ENCODE data around the gene AFF1.

The AFF1 gene

GRCh38 chr4:87087015-87087414 is 152.2 kb downstream of the AFF1 start:
- no peak for DNase-seq

GRCh38 chr4:87087420-87087819 is 152.6 kb downstream of the AFF1 start:
- no peak for DNase-seq

GRCh38 chr4:87088186-87088585 is 153.4 kb downstream of the AFF1 start:
- DNase-seq, result no peak

DNA sequence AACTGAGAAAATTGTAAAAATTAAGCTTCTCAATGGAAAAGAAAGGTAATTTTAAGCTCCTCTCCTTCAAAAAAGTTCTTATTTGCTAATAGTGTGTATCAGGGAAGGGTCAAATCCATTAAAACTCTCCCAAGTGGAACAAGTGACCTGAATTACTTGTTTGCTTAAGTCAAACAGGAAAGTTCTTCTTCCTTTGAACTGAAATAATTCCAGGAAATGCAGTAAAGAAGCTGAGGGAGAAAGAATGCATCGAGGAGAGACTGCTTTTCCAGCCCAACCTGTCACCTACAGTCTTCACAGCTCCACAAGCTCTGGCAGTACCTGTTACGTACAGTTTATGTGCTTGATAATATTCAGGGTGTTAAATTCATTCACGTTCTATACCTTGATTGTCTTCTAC is 154.6 kb downstream of the AFF1 start:
- DNase-seq, result no peak

GRCh38 chr4:87090305-87090704 is 155.5 kb downstream of the AFF1 start:
- no peak for DNase-seq

GRCh38 chr4:87092389-87093141 is 157.8 kb downstream of the AFF1 start:
- DNase-seq, result peak; percentile 22

- peak; percentile 41 for DNase-seq
Measured at GRCh38 chr4:87093443-87094123, 158.8 kb downstream of the AFF1 start.

- no peak for DNase-seq
Measured at GRCh38 chr4:87097075-87097474, 162.3 kb downstream of the AFF1 start.

- no peak for DNase-seq
Measured at GRCh38 chr4:87100168-87100567, 165.4 kb downstream of the AFF1 start.

- no peak for DNase-seq
Measured at GRCh38 chr4:87101543-87102199, 166.9 kb downstream of the AFF1 start.

DNA sequence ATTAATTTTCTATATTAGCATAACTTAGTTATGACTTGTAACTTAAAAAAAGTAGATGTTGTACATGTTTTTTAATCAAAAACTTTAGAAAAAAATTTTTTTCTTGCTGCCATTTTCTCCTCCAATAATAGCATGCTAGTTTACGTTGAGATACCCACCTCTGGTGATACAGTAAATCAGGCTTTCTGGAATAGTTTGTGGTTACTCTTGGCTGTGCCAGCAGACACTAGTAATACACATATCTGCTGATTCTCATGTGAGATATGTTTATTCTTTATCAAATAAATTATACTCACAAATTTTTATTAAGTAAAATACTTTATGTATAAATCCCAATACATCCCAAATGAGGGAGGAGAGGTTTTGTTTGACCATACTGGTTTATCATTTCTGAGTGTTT is 168.3 kb downstream of the AFF1 start:
- no peak for DNase-seq

- DNase-seq, result no peak
Measured at GRCh38 chr4:87103691-87104187, 168.9 kb downstream of the AFF1 start.

DNA sequence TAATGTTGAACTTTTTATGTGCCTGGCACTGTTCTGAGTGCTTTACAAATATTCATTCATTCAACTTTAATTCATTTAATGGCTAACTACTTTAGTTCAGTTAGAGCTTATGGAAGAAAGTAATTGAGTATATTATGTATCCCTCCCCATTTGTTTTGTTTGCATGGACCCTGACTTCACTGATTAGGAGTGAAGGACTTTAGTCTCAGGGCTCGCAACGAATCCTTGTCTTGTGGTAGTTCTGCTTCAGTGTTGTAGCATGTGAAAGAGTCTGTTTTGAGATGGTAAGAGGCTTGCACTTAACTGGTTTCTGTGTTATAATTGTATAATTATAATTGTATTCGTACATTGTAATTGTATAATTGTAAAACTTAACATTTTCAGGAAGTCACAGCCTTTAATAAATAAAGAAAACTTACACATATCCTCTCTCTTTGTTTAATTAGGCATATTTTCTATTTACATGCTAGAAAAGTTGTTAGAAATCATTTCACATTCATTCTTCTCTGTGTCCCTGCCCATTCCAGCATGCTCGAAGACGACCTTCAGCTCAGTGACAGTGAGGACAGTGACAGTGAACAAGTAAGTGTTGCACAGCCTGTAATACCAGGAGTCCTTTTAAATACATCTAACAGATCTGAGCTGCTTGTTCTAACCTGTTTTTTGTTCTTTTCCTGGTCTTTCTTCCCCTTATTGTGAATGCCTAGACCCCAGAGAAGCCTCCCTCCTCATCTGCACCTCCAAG is 170.5 kb downstream of the AFF1 start:
- no peak for DNase-seq

GRCh38 chr4:87108142-87108546 is 173.3 kb downstream of the AFF1 start:
- no peak for DNase-seq

GRCh38 chr4:87109121-87109520 is 174.3 kb downstream of the AFF1 start:
- DNase-seq, result no peak

- DNase-seq, result no peak
Measured at GRCh38 chr4:87109945-87110344, 175.1 kb downstream of the AFF1 start.

DNA sequence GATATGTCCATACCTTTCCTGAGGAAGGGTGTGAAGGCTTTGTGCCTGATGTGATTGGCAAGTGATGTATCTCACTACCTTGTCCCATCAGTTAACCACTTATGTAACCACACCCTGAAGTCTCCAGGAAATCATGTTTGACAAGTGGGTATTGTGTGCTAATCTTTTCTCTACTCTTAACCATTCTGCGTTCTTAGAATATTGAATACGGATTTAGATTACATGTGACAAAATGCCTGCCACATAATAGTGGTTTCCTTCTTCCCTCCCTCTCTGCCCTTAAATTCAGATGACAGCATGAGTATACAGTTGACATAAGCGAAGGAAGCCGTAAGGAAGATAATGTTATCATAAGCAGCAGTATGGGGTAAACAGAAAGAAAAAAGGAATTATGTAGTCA is 177.3 kb downstream of the AFF1 start:
- DNase-seq, result no peak

DNA sequence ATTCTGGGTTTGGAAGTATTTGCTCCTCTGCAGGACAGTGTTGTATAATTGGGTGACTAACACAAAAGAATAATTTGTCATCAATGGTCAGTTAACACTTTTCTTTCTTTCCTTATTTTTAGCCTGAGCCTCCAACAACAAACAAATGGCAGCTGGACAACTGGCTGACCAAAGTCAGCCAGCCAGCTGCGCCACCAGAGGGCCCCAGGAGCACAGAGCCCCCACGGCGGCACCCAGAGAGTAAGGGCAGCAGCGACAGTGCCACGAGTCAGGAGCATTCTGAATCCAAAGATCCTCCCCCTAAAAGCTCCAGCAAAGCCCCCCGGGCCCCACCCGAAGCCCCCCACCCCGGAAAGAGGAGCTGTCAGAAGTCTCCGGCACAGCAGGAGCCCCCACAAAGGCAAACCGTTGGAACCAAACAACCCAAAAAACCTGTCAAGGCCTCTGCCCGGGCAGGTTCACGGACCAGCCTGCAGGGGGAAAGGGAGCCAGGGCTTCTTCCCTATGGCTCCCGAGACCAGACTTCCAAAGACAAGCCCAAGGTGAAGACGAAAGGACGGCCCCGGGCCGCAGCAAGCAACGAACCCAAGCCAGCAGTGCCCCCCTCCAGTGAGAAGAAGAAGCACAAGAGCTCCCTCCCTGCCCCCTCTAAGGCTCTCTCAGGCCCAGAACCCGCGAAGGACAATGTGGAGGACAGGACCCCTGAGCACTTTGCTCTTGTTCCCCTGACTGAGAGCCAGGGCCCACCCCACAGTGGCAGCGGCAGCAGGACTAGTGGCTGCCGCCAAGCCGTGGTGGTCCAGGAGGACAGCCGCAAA is 179.6 kb downstream of the AFF1 start:
- DNase-seq, result no peak

GRCh38 chr4:87116231-87116630 is 181.4 kb downstream of the AFF1 start:
- DNase-seq, result no peak

- DNase-seq, result no peak
Measured at GRCh38 chr4:87117051-87117731, 182.4 kb downstream of the AFF1 start.

- no peak for DNase-seq
Measured at GRCh38 chr4:87117732-87118075, 182.9 kb downstream of the AFF1 start.

DNA sequence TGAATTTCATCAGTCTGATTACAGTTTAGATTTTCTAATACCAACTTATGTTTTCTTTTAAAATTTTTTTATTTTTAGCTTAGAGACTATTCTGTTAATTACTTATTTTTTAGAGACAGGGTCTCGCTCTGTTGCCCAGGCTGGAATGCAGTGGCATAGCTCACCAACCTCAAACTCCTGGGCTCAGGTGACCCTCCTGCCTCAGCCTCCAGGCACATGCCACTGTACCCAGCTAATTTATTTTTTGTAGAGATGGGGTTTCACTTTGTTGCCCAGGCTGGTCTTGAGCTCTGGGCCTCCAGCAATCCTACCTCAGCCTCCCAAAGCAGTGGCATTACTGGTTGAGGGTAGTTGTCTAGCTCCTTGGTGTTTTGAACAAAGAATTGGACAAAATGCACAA is 183.6 kb downstream of the AFF1 start:
- no peak for DNase-seq

Data from activated CD4-positive, alpha-beta T cell treated with anti-CD3 and anti-CD28 coated beads for 48 hours (primary cell).